HepG2 (cell line): ENCODE data around the gene NAT10.

Source experiments
- GLMP ChIP-seq: sonication (generic); formaldehyde crosslinking; IDR thresholded peaks from 2 replicates; pipeline ENCODE4 v1.9.0; 2021; ENCODE audit warnings: missing genetic modification reagents, mild to moderate bottlenecking, borderline replicate concordance
- GPN1 ChIP-seq: sonication (generic); formaldehyde crosslinking; IDR thresholded peaks from 2 replicates; pipeline ENCODE4 v1.5.1; 2020; ENCODE audit warnings: missing genetic modification reagents, borderline replicate concordance
- JUND ChIP-seq: sonication (generic); formaldehyde crosslinking; IDR thresholded peaks from 2 replicates; pipeline ENCODE4 v1.8.0; 2022; ENCODE audit warnings: mild to moderate bottlenecking, missing genetic modification reagents
- KLF13 ChIP-seq: sonication (generic); formaldehyde crosslinking; IDR thresholded peaks from 2 replicates; pipeline ENCODE4 v1.4.0; 2020; ENCODE audit warnings: mild to moderate bottlenecking, missing genetic modification reagents
- LBX2 ChIP-seq: sonication (generic); formaldehyde crosslinking; IDR thresholded peaks from 2 replicates; pipeline ENCODE4 v1.5.0; 2020; ENCODE audit warnings: missing genetic modification reagents, mild to moderate bottlenecking, borderline replicate concordance
- MYC ChIP-seq: sonication (generic); formaldehyde crosslinking; IDR thresholded peaks from 2 replicates; pipeline ENCODE4 v1.9.0; 2021; ENCODE audit warnings: missing genetic modification reagents, borderline replicate concordance
- NR2C2 ChIP-seq: sonication (generic); formaldehyde crosslinking; IDR thresholded peaks from 2 replicates; pipeline ENCODE4 v1.4.0; 2020; ENCODE audit warnings: missing genetic modification reagents, mild to moderate bottlenecking, moderate library complexity, borderline replicate concordance
- PHF8 ChIP-seq: sonication (generic); formaldehyde crosslinking; IDR thresholded peaks from 2 replicates; pipeline ENCODE4 v1.5.0; 2020; ENCODE audit warnings: missing genetic modification reagents
- REST ChIP-seq, 2 experiments: IDR thresholded peaks; 2 replicates each; pipeline ENCODE4 v1.6.1; 2011 to 2012; ENCODE audit warnings: low read length in 2 of 2, borderline replicate concordance in 1 of 2, low read depth in 1 of 2, mild to moderate bottlenecking in 1 of 2, moderate library complexity in 1 of 2
- ZFX ChIP-seq: sonication (generic); formaldehyde crosslinking; IDR thresholded peaks from 2 replicates; pipeline ENCODE4 v1.4.0; 2020; ENCODE audit warnings: mild to moderate bottlenecking, low read depth, missing genetic modification reagents, moderate library complexity
- ZNF572 ChIP-seq: sonication (generic); formaldehyde crosslinking; IDR thresholded peaks from 2 replicates; pipeline ENCODE4 v1.5.1; 2020; ENCODE audit warnings: mild to moderate bottlenecking, missing genetic modification reagents
- ZNF598 ChIP-seq: sonication (generic); formaldehyde crosslinking; IDR thresholded peaks from 2 replicates; pipeline ENCODE4 v1.5.1; 2020; ENCODE audit warnings: mild to moderate bottlenecking, missing genetic modification reagents, borderline replicate concordance
- ZNF766 ChIP-seq: sonication (generic); formaldehyde crosslinking; IDR thresholded peaks from 2 replicates; pipeline ENCODE4 v1.5.0; 2020; ENCODE audit warnings: missing genetic modification reagents, borderline replicate concordance
- ZNF772 ChIP-seq: sonication (generic); formaldehyde crosslinking; IDR thresholded peaks from 2 replicates; pipeline ENCODE4 v1.5.0; 2020; ENCODE audit warnings: mild to moderate bottlenecking, missing genetic modification reagents

- TF ChIP-seq ZFX (CRISPR knock-in tag) (no peak), GPN1 (CRISPR knock-in tag) (no peak), GLMP (CRISPR knock-in tag) (no peak), KLF13 (CRISPR knock-in tag) (no peak), ZNF772 (CRISPR knock-in tag) (no peak), ZNF766 (no peak), ZNF598 (no peak), MYC (CRISPR knock-in tag) (no peak), JUND (CRISPR knock-in tag) (no peak), NR2C2 (no peak), REST (IDR thresholded peaks at IDR 0.05; ENCODE audit: borderline replicate concordance in 1 of 2, low read depth in 1 of 2, low read length in 2 of 2) (no peak), PHF8 (CRISPR knock-in tag) (no peak), LBX2 (CRISPR knock-in tag) (no peak), ZNF572 (no peak)
Measured at GRCh38 chr11:34104680-34105078, 750 bp upstream of the NAT10 start.
